HG03025 (cell line): ENCODE measurements around the gene CNTN1.
"Not testable (repeated sequence)": the region's sequence is repeated elsewhere in the genome, so short reads cannot be mapped to it uniquely, and the experiment has no call there.

ENCODE experiments used
- ATAC-seq: cut with Tn5 transposase; IDR thresholded peaks from one replicate; pipeline ENCODE4 v1.9.1; 2021; ENCODE audit warnings: mild to moderate bottlenecking, moderate library complexity; ENCODE audit not compliant: unreplicated experiment, low FRiP score

Gene CNTN1

DNA sequence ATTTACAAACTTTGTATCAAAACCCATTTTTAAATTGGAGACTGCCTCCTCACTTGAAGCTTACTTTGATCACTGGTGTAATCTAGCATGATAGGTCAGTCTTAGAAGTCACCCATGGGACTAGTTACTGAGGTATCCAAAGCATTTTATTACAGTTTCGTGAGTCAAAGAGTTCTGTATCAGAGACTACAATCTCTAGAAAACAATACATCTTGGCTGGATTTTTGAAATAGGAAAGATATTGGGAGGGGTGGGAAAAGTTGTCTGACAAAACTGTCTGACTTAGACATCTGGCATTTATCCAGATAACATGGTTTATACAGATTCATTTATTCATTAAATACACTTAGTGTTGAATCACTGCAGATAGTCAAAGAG is 322.4 kb downstream of the CNTN1 start:
- no peak for ATAC-seq

- no peak for ATAC-seq
These were observed 325.8 kb downstream of the CNTN1 start for GRCh38 chr12:41018010-41018409.

DNA sequence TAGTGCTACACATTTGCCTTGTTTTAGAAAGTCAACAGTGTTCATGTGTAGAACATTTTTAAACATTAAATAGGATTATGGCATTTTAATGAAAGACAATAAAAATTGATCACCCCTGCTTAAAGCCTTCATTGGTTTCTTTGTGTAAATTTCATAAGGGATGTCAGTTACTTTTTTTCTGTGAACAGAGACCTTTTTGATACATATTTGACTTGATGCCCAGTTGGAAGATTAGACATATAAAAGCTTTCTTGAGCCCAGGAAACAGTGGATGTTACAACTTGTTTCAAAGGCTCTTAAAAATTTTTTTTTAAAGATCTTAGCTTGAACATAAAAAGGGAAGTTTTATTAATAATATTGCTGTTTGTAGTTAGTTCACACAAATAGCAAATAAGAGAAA is 327.2 kb downstream of the CNTN1 start:
- ATAC-seq: no peak

GRCh38 chr12:41023836-41024235 is 331.6 kb downstream of the CNTN1 start:
- ATAC-seq: no peak

GRCh38 chr12:41026151-41026550 is 333.9 kb downstream of the CNTN1 start:
- no peak for ATAC-seq

GRCh38 chr12:41032386-41032785 is 340.1 kb downstream of the CNTN1 start:
- no peak for ATAC-seq

DNA sequence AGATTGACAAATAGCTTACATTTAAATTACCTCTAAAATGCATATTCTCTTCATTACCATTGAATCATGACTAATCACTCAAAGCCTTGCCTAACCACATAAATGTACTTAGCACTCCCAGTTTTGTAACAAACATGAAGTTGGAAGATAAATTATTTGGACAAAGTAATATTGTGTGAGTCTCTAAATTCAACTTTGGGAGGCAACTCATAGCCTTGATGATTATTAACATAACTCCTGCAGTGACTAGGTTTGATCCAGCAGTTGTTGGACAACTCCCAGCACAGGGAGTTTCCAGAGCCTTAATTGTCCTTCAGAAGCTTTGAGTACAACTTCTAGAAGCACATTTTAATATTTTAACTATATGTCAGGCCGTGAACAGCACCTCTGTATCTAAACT is 342.4 kb downstream of the CNTN1 start:
- no peak for ATAC-seq

DNA sequence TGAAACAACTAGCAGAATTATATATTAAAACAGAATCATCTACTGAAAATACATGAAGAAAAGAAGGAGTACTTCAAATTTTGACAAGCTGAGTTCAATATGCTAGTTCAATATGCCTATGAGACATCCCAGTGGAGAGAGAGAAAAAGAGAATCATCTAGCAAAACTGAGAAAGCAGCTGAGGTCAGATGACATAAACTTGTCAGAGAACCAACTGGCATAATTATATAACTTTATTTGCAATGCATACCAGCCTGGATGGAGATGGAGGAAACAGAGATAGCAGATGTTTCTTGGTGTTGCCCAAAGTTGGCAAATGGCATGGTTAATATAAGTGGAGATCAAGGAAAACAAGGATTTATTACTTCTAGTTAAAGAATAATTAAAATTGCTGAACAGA is 347.2 kb downstream of the CNTN1 start:
- no peak for ATAC-seq

DNA sequence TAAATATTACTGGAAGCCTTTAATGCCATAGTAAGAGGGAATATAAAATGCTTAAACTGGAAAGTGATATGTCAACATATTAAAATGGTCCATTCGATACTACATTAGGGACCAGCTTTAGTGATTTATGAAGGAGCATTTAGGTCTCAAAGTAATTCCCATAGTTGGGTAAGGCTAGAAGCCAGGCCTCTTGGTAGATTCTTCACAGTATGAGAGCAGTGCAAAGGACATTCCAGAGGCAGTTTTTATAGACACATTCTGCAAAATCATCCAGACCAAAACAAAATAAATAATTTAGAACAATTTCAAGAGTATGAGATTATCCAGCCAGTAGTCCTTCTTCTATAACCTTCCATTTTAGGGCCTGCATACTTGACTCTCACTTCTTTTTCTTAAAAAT is 353.3 kb downstream of the CNTN1 start:
- no peak for ATAC-seq

DNA sequence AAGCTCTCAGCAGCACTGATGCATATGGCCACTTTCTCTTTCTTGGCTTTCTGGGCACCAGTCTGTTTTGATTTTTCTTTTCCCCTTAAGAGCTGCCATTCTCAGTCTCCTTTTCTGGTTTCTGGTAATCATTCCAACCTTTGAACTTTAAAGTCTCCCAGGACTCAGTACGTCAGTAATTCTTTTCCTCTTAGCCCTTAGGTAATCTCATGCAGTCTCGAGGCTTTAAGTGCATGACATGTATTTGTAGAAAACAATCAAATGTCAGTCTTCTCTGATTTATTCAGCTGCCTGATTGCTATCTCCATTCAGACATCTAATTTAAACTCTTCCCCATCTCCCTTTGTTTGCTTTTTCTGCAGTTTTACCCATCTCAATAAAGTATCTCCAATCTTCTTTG is 356.8 kb downstream of the CNTN1 start:
- no peak for ATAC-seq

GRCh38 chr12:41051954-41052353 is 359.7 kb downstream of the CNTN1 start:
- ATAC-seq: no peak

GRCh38 chr12:41052441-41052840 is 360.2 kb downstream of the CNTN1 start:
- ATAC-seq: no peak

DNA sequence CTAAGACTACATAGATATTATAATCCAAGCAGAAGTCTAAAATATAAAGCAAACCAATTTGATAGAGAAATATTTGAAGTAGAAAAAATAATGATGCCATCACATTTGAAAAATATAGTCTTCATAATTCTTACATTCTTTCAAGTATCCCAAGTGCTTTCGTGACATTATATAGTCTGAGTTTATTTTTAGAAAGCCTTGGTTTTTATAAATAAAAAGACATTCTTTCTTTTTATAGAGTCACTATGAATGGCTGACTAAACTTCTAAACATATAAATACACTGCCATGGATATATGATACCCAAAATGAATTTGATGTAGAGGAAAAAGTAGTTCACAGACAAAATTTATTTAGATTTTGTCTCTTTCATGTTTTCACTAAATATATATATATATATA is 360.8 kb downstream of the CNTN1 start:
- ATAC-seq: no peak

DNA sequence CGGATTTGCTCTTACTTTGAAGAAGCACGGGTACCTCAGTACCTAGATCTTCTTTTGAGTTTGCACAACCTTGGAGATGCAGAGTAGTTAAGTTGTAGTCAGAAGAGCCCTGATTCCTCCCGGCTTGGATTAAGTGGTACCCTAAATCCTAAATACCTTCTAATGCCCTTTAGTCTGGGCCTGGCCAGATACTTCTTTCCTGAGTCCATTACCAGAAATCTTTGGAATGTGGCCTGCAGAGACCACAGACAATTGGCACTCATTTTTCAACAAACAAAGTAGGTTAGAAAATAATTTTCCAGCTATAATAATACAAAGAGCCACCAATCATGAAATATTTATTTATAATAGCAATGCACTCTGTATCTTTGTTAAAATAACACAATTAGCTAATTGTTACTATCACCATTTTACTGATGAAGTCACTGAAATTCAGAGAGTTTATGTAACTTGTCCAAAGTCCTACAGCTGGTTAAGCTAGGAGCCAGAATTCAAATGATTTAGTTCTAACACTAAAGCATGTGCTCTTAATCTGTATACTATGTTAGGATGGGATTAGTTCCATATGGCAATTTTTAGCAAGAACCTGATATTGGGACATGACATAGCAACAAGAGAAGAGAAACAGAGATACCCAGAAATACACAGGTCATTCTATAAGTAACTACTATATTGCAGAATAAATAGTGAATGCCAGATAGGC is 363.8 kb downstream of the CNTN1 start:
- no peak for ATAC-seq

DNA sequence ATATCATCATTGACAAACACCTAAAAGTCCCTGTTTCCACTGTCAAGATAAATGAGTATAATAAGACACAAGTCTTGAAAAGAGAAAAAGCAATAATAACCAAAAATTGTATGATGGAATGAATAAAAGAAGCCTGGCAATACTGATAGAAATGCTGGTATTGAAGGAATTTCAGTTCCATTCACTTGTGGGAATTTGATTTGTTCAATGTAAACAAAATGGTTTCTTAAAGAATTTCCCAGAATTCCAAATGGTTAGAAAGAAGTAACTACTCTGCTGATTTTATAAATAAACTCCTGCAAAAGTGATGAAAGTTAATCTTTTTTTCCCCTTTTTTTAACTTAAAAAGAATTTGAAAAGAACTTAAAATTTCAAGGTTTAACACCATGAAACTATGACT is 366.0 kb downstream of the CNTN1 start:
- no peak for ATAC-seq

- no peak for ATAC-seq
These were observed 369.0 kb downstream of the CNTN1 start for GRCh38 chr12:41061192-41061591.

GRCh38 chr12:41064411-41064810 is 372.2 kb downstream of the CNTN1 start:
- ATAC-seq: no peak

- no peak for ATAC-seq
These were observed 375.9 kb downstream of the CNTN1 start for GRCh38 chr12:41067941-41068645.

- no peak for ATAC-seq
These were observed 381.6 kb downstream of the CNTN1 start for GRCh38 chr12:41073633-41074472.

GRCh38 chr12:41074473-41074769 is 382.2 kb downstream of the CNTN1 start:
- ATAC-seq: no peak

DNA sequence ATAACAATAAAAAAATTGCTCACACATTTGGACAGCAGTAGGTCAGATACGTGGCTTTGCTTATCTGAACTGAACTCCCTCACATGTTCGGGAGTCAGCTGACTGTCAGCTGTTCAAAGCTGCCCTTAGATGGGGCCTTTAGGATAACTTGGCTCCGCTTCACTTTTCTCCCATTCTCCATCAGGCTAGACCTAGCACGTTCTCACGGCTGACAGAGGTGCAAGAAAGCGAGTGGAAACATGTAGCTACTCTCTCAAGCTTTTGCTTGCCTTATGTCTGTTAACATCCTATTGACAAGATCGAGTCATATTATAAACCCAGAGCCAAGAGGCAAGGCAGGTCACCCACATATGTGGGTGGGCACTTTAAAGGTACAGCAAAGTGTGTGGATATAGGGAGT is 383.9 kb downstream of the CNTN1 start:
- no peak for ATAC-seq

- ATAC-seq: not testable (repeated sequence)
These were observed 389.0 kb downstream of the CNTN1 start for GRCh38 chr12:41081241-41081640.
